DMS53 (cell line): ENCODE results near the gene C22orf23.
"Not testable (repeated sequence)": the region's sequence is repeated elsewhere in the genome, so short reads cannot be mapped to it uniquely, and the experiment has no call there.

ENCODE experiments used
- DNase-seq: peaks from one replicate; lab custom pipeline; 2025; lab: John Stamatoyannopoulos, UW

C22orf23 gene

GRCh38 chr22:37954686-37955085 lies 1.3 kb upstream of the C22orf23 start:
- no peak for DNase-seq

- peak; percentile 58 for DNase-seq
Measured at GRCh38 chr22:37953062-37953436, 352 bp downstream of the C22orf23 start.

GRCh38 chr22:37952629-37953028 lies 772 bp downstream of the C22orf23 start:
- DNase-seq: peak; percentile 34

- DNase-seq: peak; percentile 9
Measured at GRCh38 chr22:37951305-37951704, 2.1 kb downstream of the C22orf23 start.

GRCh38 chr22:37947142-37947795 lies 6.1 kb downstream of the C22orf23 start:
- not testable (repeated sequence) for DNase-seq

- DNase-seq: not testable (repeated sequence)
Measured at GRCh38 chr22:37944423-37944822, 9.0 kb downstream of the C22orf23 start.

GRCh38 chr22:37943825-37944198 lies 9.6 kb downstream of the C22orf23 start:
- no peak for DNase-seq

- peak; percentile 53 for DNase-seq
Measured at GRCh38 chr22:37943136-37943824, 10.1 kb downstream of the C22orf23 start.

- DNase-seq: no peak
Measured at GRCh38 chr22:37942133-37942532, 11.3 kb downstream of the C22orf23 start.

- no peak for DNase-seq
Measured at GRCh38 chr22:37940698-37941376, 12.6 kb downstream of the C22orf23 start.

- DNase-seq: peak; percentile 83
Measured at GRCh38 chr22:37933711-37934376, 19.6 kb downstream of the C22orf23 start.

GRCh38 chr22:37932821-37933578 lies 20.4 kb downstream of the C22orf23 start:
- DNase-seq: no peak

GRCh38 chr22:37932401-37932800 lies 21.0 kb downstream of the C22orf23 start:
- no peak for DNase-seq

- no peak for DNase-seq
Measured at GRCh38 chr22:37931893-37932389, 21.5 kb downstream of the C22orf23 start.

GRCh38 chr22:37930952-37931440 lies 22.4 kb downstream of the C22orf23 start:
- peak; percentile 21 for DNase-seq

- peak; percentile 44 for DNase-seq
Measured at GRCh38 chr22:37930270-37930951, 23.0 kb downstream of the C22orf23 start.

- DNase-seq: no peak
Measured at GRCh38 chr22:37929390-37929789, 24.0 kb downstream of the C22orf23 start.

GRCh38 chr22:37927637-37927936 lies 25.8 kb downstream of the C22orf23 start:
- DNase-seq: no peak

GRCh38 chr22:37926771-37927636 lies 26.4 kb downstream of the C22orf23 start:
- DNase-seq: no peak

GRCh38 chr22:37926358-37926757 lies 27.0 kb downstream of the C22orf23 start:
- DNase-seq: no peak
